Gastroesophageal sphincter (tissue), 3 donors: ENCODE results near the gene TRIM65.

ENCODE experiments used
- EP300 ChIP-seq: sonication (generic); formaldehyde crosslinking; IDR thresholded peaks from one replicate; pipeline ENCODE4 v1.6.1; 2017; ENCODE audit warnings: antibody characterized with exemption, mild to moderate bottlenecking
- POLR2A ChIP-seq, 2 donors: fragments of 450-650 bp; IDR thresholded peaks; one replicate each; pipeline ENCODE4 v1.6.1; 2017; ENCODE audit warnings: antibody characterized with exemption in 2 of 2, mild to moderate bottlenecking in 2 of 2, moderate library complexity in 1 of 2
- POLR2AphosphoS5 ChIP-seq: sonication (generic); formaldehyde crosslinking; IDR thresholded peaks from one replicate; pipeline ENCODE4 v1.6.1; 2017; ENCODE audit warnings: antibody characterized with exemption
- TF ChIP-seq, protein P1 (sequence below), 4 experiments: fragments of 200-600 bp in 2 of 4; fragments of 450-650 bp in 2 of 4; sonication (generic) in 1 of 4; IDR thresholded peaks; one replicate each; pipeline ENCODE4 v1.5.1; 2017 to 2019; ENCODE audit warnings: antibody characterized with exemption in 4 of 4, mild to moderate bottlenecking in 2 of 4, moderate library complexity in 2 of 4

- TF ChIP-seq, protein P1, sequence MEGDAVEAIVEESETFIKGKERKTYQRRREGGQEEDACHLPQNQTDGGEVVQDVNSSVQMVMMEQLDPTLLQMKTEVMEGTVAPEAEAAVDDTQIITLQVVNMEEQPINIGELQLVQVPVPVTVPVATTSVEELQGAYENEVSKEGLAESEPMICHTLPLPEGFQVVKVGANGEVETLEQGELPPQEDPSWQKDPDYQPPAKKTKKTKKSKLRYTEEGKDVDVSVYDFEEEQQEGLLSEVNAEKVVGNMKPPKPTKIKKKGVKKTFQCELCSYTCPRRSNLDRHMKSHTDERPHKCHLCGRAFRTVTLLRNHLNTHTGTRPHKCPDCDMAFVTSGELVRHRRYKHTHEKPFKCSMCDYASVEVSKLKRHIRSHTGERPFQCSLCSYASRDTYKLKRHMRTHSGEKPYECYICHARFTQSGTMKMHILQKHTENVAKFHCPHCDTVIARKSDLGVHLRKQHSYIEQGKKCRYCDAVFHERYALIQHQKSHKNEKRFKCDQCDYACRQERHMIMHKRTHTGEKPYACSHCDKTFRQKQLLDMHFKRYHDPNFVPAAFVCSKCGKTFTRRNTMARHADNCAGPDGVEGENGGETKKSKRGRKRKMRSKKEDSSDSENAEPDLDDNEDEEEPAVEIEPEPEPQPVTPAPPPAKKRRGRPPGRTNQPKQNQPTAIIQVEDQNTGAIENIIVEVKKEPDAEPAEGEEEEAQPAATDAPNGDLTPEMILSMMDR (IDR thresholded peaks at IDR 0.05), result peak in 3 of 4 experiments; percentile 80 to 85 (median 84)
- TF ChIP-seq POLR2A (IDR thresholded peaks at IDR 0.05), result no peak
- no peak for TF ChIP-seq POLR2AphosphoS5
- TF ChIP-seq EP300, result no peak
Observed at GRCh38 chr17:75845058-75845711, 51.6 kb downstream of the TRIM65 start.
